GM19324 (cell line): ENCODE measurements around the gene PNPLA2.

Experiments used
- ATAC-seq: cut with Tn5 transposase; IDR thresholded peaks from one replicate; pipeline ENCODE4 v1.9.1; 2021; ENCODE audit warnings: mild to moderate bottlenecking, moderate library complexity; ENCODE audit not compliant: unreplicated experiment, low FRiP score

The PNPLA2 gene

DNA sequence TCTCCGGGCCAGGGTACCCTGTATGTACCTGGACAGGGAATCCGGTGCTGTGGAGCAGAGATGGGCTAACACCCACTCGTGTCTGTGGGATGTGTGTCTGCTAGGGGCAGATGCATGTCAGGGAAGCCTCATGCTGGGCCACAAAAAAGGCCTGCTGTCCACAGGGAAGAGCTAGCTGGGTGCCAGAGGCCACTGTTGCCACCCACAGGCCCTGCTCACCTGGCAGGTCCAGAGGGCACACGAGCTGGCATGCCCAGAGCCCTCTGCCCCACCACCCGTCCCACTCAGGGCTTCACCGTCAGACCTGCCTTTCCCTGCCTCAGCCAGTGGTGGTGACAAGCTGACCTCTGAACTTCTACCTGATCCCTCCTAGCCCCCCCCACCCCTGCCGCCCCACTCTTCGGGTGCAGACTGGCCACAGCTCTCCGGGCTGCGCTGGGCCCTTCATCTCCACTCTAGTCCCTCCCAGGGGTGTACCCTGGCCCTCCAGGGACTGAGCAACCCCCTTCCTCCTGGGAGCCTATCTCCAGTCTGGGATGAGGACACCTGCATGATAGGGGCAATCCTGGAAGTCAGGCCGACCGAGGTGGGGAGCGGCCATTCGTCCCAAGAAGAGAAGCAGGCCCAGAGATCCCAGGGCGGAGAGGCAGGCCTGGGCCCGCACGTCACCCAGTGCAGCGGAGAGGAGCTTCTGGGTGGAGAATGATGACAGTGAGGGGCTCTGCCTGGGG, 22.0 kb upstream of the PNPLA2 start:
- no peak for ATAC-seq

GRCh38 chr11:797296-798092, 21.2 kb upstream of the PNPLA2 start:
- ATAC-seq, result peak; percentile 43

GRCh38 chr11:798093-798713, 20.5 kb upstream of the PNPLA2 start, which contains the start of gene SLC25A22:
Gene SLC25A22 (minus strand): TSS chr11:798281. CDS start chr11:795006, 3,275 bp downstream.
- peak; percentile 65 for ATAC-seq

DNA sequence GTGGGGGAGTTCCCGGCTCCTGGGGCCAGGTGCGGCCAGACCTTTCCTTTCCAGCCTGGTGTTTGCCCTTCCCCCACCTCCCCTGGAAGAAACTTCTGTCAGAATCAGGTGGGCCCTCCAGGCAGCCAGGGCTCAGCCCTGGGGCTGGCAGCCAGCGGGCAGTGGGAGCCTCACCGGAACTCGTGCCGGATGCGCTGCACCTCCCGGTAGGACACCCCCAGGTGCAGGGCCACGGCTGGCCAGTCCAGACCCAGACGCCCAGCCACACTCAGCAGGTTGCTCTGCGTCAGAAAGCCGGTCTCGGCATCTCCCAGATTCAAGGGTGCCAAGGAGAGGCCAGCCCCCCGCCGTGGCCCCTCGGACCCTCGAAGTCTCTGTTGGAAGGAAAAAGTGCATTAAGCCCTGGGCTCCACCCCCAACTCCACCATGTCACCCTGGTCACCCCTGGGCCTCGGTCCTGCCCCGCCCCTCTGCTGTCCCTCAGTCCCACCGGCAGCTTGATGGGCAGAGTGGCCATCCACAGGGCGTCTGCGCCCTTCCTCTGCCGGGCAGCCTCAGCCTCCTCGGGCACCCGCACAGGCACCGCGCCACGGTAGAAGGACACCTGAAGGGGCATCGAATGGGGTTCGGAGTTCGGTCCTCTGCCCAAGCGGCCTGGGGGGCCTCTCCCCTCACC, 18.9 kb upstream of the PNPLA2 start:
- no peak for ATAC-seq

DNA sequence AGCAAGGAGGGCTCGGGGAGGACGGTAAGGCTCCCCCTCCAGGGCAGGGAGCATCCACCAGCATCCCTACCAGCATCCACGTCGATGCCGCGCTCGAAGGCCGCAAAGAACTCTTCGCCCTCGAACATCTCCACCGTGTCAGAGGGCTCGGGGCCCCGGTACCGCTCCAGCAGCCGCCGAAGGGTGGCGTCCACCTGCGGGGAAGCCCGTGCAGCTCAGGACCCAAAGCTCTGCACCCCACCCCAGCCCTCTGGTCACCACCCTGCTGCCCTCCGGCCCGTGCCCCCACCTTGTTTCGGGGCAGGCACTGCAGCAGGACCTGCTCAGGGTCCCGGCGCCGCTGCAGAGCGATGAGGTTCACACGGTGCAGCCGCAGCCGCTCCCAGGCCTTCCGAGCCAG, 18.2 kb upstream of the PNPLA2 start:
- no peak for ATAC-seq

GRCh38 chr11:801097-801780, 17.5 kb upstream of the PNPLA2 start:
- no peak for ATAC-seq

GRCh38 chr11:802018-802617, 16.6 kb upstream of the PNPLA2 start:
- no peak for ATAC-seq

- ATAC-seq, result no peak
Measured at GRCh38 chr11:802693-803466, 15.8 kb upstream of the PNPLA2 start.

GRCh38 chr11:803467-803742, 15.3 kb upstream of the PNPLA2 start:
- ATAC-seq, result no peak

DNA sequence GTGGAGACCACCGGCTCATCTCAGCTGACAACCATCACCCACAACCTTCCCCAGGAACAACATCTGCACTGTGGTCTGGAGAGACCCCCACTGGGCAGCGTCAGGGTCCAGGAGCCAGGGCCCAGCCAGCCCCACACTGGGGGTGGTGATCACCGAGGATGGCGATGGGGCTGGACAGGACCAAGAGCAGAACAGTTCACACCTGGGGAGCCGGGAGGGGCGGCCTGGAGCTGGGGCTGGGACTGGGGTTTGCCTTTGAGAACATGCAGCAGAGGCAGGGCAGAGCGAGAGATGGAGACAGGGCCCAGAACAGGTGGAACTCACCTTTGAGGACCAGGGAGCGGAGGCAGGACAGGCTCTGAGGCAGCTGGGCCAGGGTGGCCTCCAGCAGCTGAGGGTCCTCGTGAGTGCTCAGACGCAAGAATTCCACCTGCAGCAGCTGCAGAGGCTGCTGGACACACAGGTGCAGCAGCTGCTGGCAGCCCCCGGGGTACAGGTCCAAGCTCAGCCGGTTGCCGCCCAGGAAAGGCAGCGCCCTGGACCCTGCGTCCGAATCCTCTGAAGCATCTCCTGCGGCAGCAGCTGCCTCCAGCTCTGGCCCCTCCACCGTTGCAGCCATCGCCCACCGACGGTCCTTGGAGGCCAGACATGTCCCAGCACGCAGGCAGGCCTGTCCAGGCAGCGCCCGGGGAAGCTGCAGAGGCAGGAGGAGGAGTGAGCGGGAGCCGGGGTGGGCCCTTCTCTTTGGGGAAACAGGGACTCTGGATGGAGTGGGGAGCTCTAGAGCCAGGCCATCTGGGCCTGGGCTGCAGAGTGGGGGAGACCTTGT, 14.7 kb upstream of the PNPLA2 start:
- no peak for ATAC-seq

GRCh38 chr11:804599-804964, 14.1 kb upstream of the PNPLA2 start:
- no peak for ATAC-seq

DNA sequence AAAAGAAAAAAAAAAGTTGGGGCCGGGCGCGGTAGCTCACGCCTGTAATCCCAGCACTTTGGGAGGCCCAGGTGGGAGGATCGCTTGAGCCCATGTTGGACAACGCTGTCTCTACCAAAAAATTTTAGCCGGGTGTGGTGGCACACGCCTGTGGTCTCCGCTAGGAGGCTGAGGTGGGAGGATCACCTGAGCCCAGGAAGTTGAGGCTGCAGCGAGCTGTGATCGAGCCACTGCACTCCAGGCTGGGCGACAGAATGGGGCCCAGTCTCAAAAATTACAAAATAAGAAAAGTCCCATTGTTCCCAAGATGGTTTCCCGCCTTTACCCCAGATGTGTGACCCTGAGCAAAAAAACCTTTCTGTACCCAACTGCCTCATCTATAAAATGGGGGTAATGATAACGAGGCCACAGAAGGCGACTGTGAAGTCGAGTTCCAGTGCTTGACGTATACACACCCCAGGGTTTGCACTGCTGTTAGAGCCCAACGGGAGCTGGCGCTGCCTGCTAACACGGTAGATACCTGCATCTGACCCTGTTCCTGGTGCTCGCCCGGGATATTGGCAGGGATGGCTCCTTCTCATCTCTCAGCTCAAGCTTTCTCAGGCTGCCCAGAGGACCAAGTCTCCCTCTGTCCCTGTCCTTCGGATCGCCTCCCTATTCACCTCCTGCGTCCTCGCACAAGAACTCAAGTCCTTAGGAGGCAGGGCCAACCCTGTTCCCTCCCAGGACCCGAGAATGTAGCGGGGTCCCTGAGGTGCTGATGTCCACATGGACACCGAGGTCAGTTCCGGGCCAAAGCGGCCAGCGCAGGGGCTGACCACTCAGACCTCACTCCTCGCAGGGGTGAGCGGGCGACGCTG, 10.1 kb upstream of the PNPLA2 start:
- no peak for ATAC-seq

GRCh38 chr11:809287-810039, 9.3 kb upstream of the PNPLA2 start, which contains the start of gene RPLP2:
Gene RPLP2 (plus strand): TSS chr11:809967. CDS start chr11:810235, 268 bp downstream.
- peak; percentile 78 for ATAC-seq

GRCh38 chr11:810040-810567, 8.6 kb upstream of the PNPLA2 start:
- ATAC-seq, result no peak

DNA sequence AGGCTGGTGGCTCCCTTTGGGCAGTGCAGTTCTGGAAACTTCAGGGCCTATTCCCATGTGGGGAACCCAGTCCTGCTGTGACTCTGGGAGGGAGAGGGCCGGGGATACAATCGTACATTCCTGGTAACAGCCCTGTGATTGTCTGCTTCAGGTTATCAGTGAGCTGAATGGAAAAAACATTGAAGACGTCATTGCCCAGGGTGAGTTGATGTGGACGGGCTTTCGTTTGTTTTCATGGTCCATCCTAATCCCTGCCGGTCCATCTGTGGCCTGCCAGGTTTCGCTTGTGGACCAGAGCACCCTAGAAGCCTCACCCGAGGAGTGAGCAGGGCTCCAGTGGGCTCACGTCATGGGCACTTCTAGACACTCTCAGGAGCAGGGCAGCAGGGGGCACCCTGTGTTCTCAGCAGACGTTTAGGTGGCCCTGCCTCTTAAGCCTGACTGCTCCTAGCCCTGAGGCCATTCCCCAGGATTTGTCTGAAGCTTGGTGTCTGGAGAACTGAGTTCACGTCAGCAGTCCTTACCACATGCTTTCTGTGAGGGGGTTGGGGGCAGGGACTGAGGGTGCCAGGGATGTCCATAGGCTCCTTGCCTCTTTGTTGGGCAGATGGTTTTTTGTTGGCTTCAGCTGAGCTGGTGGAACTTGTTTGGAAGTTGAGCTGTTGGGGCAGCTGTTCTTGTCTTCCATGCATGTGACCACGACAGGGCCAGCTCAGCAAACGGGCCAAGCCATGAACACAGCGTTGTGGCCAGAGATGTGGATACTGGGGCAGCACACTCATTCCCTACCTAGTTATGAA, 7.1 kb upstream of the PNPLA2 start:
- ATAC-seq, result no peak

- ATAC-seq, result no peak
Measured at GRCh38 chr11:812390-812789, 6.3 kb upstream of the PNPLA2 start.
